Ramos (cell line): ENCODE measurements around the gene UGT3A2.

Experiments
- in situ Hi-C: fragments of 300-500 bp; cut with MboI; formaldehyde crosslinking; loops from one replicate; pipeline ENCODE4 v1.14.3; 2022; ENCODE audit warnings: low sequenced_read_pairs; ENCODE audit not compliant: unreplicated experiment

UGT3A2 gene, protein sequence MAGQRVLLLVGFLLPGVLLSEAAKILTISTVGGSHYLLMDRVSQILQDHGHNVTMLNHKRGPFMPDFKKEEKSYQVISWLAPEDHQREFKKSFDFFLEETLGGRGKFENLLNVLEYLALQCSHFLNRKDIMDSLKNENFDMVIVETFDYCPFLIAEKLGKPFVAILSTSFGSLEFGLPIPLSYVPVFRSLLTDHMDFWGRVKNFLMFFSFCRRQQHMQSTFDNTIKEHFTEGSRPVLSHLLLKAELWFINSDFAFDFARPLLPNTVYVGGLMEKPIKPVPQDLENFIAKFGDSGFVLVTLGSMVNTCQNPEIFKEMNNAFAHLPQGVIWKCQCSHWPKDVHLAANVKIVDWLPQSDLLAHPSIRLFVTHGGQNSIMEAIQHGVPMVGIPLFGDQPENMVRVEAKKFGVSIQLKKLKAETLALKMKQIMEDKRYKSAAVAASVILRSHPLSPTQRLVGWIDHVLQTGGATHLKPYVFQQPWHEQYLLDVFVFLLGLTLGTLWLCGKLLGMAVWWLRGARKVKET

DNA sequence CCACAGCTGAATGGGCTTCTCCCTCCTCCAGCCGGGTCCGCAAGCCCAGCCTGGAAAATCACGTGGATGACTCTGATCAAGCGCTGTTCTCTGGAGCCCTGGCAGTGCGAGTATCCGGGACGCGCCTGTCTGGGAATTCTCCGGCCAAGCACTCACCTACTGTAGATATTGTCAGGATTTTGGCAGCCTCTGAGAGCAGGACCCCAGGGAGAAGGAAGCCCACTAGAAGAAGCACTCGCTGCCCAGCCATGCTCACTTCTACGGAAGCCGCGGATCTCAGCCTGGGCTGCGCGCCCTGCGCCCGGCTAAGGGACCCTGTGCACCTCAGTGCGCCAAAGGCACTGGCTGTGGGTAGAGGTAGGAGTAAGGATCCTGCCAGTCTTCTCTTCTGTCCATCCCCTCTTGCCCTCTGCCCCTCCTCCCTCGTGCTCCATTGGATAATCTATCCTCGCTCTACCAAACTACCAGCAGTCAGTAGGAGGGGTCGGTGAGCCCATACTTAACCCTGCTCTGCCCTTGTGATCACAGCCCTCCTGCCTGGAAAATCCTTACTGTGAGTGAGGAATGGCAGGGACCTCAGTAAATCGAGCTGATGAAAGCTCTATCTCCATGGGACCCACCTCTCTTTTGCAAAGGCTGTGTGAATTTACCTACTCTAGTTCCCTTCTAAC lies at the start of gene UGT3A2:
UGT3A2 (minus strand) TSS at position 343 of the 671 bp plus-strand sequence; CDS start at position 250, 93 bp downstream.
- in situ Hi-C loops: no loop called here

DNA sequence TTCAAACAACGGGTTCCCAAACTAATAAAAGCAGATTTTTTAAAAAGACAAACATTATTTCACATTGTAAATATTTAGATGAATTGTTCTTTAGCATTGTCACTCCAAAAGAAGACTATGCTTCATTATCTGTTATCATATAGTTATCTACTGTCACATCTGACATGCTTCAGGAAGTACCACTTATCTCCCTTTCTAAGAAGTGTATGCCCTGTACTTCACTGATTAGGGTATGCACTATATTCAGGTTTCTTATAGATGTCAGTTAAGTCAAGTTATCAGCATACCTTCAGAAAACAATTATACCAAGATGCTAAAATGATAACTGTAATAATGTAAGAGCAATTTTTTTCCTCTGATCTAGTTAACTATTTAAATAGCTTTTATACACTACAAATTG lies 44.6 kb upstream of the UGT3A2 start:
- in situ Hi-C loops: no loop called here

DNA sequence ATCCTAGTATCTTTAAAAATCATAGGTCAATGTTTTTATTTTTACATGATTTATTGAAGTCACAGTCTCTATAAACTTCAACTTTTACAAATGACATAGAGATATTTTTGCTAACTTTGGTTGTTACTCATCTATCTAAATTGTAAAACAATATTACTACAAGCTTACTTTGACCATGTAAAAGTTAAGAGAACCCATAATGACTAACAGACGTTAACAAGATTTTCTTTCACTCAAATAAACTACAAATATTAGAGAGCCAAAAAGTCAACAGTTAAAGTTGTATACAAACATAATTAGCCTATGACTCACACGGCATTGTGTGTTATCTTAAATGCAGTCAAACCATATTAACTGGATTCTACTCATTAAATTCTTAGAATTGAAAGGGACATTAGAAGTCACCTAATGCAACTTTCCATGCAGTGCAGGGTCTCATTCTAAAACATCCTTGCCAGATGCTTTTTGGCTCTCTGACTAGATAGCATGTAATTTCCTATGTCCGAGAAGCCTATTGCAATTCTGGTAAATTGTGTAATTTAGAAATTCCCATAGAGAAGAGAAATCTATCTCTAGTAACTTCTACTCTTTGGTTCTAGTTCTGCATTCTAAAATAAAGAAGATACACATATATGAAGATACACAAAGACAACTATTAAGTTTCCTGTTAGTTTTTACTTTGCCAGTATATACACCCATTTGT lies 42.2 kb upstream of the UGT3A2 start:
- in situ Hi-C loops: no loop called here

DNA sequence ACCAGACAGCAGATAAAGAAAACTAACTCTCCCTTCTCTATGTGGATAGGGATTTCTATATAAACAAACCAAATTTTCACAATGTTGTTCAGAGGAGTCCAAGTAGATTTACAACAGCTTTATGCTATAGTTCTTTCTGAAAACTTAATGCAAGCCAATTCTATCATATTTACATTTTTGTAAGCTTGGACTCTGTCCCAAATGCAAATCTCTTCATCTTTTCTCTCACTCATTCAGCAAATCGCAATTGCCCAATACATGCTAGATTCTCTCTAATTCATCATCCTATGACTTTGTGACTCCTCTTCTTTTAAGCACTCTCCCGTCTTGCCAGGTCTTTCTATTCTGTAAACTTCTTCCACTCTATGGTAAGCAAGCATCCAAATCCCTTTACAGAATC lies 39.1 kb upstream of the UGT3A2 start:
- in situ Hi-C loops: no loop called here

DNA sequence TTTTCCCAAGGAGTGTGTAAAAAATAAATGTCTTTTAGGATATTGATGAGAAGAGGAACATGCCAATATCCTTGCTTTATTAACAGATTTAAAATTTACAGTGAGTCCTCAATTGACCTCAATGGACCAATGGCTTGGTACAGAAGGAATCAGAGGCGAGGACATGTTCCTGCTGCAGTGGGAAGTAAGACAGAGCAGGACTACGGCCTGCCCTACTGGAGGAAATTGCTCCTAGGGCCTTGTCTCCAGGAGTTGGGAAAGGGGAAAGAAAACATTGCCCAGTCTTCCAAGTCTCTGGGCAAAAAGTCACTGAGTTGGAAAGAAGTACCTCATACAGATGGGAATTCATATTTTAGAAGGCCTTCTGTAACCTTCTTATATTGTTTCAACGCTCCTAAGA lies 33.1 kb upstream of the UGT3A2 start:
- in situ Hi-C loops: loop anchor here (25.0 kb wide), 1 partner anchor 588 kb away; no protein-coding TSS in a partner anchor

DNA sequence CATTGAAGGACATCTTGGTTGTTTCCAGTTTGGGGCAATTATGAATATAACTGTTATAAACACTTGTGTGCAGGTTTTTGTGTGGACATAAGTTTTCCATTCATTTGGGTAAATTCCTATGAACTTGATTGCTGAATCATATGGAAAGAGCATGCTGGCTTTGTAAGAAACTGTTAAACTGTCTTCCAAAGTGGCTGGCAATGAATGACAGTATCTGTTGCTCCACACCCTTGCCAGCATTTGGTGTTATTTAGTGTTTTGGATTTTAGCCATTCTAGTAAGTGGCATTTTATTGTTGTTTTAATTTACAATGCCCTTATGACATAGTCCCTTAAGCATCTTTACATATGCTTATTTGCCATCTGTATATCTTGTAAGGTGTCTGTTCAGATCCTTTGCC lies 29.8 kb upstream of the UGT3A2 start:
- in situ Hi-C loops: loop anchor here (25.0 kb wide), 1 partner anchor 591 kb away; no protein-coding TSS in a partner anchor

DNA sequence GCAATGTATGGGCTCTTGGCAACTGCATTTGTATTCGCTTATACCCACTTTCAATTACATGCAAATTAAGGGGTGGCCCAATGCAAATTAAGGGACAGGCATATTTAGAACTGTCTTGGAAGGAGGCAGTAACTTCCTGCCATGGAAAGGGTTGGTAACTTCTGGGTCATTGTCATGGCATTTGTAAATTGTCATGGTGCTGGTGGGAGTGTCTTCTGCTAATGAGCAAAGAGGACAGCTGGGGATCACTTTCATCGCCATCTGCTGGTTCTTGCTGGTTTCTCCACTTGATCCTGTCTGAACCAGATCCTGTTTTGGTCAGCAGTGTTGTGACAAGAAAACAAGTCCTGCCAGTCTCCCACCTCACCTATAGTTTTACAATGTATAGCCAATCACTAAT lies 23.3 kb upstream of the UGT3A2 start:
- in situ Hi-C loops: loop anchor here (25.0 kb wide), 1 partner anchor 597 kb away; no protein-coding TSS in a partner anchor

DNA sequence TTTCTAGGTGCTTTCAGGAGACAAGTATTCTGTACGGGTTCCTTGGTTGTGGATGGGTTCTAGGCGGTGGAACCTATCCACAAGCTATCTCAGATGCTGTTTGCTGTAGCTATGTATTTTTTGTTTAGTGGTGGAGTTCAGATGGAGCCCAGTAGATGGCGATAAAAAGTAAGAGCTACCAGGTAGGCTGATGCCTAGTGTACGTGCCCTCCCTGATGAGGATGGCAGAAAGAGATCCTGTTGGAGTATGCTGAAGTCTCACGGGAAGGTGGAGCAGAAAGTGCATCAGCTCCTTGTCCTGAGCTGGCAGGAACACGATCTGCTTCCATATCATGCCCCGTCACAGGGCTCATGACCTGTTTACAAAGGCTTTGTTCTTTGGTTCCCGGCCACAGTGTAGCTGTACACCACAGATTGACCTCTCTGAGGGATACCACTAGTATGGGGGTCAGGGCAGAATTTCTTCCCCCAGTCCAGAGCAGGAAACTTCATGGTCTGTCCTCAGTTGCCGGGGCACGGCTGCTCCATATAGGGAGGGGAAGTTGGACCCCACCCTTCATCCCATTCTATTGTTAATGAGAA lies 12.6 kb upstream of the UGT3A2 start:
- in situ Hi-C loops: loop anchor here (25.0 kb wide), 1 partner anchor 608 kb away; no protein-coding TSS in a partner anchor

DNA sequence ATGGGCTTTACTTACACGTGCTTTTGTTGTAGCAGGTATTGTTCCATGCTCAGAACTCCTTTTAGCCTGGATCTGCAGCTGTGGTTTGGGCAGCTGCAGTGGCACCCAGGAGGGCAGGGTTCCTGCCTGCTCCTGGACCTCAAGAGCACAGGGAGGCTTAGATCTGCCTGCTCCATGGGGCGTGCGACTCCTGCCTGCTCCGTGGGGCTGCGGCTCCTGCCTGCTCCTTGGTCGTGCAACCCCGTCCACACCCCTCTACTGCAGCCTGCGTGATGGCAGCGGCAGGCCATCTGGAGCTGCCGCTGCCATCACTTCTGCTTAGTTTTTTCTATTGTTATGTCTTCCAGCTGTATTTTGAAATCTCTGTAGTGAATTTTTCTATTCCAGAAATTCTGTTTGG lies 11.7 kb upstream of the UGT3A2 start:
- in situ Hi-C loops: loop anchor here (25.0 kb wide), 1 partner anchor 609 kb away; no protein-coding TSS in a partner anchor

DNA sequence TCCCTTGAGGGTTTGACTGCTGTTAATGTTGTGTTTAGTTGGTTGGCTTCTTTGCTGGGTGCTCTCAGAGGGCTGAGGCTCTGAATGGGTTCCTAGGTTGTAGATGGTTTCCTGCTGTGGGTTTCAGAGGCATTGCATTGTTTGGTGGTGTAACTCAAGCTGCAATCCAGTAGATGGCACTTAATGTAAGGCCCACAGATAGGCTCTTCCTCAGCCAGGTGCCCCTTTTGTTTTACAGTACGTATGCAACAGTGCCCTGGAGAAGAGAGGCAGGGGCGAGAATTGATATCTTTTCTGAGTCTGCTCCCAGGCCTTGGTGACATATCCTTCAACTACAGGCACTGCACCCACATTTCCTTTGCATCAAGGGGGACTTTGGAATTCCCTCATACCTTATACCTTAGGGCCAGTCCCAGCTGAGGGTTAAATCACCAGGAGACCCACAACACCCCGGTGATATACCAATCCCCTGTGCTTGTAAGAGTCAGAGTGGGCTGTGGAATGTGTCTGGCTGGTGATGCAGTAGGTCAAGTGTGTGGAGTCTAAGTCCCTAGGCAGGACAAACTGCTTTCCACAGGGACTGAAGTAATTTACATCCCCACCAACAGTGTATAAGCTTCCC lies 7.0 kb upstream of the UGT3A2 start:
- in situ Hi-C loops: no loop called here

DNA sequence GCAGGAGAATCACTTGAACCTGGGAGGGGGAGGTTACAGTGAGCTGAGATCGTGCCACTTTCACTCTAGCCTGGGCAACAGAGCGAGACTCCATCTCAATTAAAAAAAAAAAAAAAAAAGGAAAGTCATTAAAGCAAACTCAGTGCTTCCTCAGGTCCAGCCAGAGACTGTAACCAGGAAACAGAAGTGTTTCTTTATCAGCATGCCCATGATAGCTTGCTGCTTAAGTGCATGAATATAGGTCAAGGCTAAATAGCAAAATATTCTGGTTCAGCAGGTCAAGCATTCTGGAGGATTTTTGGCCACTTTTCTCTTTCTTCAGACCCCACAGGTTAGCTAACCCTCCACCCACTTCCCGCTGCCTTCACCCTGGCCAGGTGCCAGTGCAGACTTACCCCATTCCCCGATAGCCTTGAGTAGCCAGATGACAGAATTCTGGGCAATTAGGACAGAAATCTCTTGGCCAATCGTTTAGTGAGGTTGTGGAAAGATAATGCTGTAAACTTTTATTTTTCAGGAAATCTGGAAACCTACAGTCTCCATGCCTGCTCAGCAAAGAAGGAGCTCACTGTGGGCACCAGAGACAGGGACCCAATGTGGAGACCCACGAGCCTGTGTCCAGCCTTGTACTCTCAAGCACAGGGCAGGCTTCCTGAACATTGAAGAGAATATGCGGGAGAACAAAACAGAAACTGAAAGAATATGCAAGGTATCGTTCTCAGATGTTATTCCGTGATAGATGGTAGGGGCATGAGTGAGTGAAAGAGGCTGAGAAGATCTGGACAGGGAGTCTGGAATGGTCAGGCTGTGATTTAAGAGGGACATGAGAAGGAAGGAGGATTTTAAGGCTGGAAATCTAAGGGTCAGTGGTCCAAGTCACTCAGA lies 4.2 kb upstream of the UGT3A2 start:
- in situ Hi-C loops: no loop called here

DNA sequence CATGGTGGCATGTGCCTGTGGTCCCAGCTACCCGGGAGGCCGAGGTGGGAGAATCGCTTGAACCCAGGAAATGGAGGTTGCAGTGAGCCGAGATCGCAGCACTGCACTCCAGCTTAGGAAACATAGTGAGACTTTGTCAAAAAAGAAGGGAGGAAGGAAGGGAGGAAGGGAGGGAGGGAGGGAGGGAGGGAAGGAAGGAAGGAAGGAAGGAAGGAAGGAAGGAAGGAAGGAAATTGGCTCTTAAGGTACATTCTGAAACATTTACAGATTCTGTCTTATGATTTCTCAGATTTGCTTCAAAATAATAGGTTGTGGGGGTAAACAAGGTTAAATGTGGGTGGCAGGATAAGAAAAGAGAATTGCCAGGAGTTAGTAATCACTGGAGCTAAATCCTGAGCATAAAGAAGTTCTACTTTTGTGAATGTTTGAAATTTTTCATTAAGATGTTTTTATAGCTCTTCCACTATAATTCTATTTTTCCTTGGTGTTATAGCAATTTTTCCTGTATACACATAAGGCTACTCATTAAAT lies 2.1 kb upstream of the UGT3A2 start:
- in situ Hi-C loops: no loop called here

DNA sequence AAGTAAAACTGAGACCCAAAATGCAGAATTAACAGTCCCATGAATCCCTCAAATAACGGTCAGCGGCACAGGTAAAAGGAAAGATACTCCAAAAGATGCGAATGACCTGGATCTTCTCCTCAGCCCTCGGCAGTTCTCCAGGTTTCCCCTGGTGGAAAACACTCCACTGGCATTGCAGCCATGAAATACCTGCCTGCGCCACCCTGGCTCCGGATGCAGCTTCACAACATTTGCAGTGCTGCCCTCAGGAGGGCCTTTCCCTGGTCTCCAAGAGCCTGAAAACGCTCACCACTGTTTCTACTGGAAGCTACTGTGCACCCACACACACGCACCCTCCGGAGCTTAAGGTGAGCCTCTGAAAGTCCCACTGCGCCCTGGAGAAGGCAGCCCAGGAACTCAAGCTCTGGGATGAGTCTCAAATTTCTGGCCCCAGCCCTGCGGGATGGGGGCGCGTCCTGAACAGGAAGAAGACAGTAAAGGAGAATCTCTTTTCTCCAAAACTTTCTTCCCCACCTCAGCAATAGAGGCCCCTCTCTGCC lies 612 bp downstream of the UGT3A2 start:
- in situ Hi-C loops: no loop called here

DNA sequence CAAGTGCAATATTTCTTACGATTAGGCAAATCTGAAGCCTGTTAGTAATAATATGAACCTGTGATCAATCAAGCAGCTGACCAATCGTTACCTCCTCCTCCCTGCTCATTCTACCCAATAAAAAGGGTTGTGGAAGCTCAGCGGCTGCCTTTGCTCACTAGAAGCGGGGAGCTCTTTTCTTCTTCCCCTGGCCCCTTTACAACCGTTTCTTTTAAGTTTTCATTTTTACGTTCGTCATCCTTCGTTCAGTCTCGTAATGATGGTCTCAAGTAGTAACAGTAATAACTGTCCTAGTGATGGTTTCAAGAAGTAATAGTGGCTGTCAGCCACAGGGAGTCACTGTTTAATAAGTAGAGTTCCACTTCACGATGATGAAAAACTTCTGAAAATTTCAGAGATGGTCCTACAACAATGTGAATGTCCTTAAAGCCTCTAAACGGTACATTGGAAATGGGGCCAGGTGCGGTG lies 6.2 kb downstream of the UGT3A2 start:
- in situ Hi-C loops: no loop called here

DNA sequence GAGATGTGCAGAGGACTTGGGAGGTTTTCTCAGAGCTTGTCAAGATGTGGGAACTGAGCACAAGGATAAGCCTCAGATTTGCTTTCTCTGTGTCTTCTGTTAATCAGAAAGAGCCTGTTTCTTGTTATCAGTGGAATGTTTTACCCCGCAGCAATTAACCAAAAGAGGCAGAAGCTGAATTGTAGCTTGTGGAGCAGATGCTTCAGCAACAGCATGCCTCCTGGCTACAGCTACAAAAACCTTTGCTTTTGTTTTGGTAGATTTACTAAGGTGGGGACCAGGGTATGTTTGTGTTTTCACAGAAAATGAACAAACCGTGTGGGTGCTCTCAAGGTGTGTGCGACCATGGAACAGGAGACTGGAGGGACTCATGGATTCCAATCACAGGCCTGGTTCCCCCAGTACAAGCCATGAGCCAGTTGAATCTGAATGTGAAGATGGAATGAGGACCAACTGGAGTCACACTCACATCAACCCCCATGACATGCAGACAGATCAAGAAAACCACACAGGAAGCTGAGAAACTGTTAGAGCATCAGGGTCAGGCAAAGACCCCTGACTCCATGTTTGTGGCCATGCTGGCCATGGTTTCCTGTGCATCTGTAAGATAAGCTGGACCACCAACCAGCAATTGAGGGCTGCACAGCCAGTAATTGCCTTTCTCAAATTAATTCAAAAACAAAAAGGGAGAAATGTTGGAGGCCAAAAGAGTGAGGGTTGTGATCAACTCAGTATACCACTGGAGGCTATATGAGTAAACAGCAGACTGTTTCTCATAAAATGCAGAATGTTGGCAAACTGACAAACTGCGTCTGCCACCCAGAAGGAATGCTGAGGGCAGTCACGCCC lies 6.9 kb downstream of the UGT3A2 start:
- in situ Hi-C loops: no loop called here

DNA sequence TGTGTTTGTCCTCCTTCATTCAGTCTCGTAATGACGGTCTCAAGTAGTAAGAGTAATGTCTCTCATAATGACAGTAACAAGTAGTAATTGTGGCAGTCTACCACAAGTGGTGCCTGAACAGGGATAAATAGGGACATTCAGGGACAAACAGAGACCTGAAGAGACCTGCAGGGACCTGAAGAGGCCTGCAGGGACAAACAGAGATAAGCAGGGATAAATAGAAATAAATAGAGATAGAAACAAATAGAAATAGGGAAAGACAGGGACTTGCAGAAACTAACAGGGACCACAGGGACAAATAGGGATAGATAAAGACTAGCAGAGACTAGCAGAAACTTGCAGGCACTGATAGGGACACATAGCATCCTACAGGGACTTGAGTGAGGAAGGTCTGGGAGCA lies 7.9 kb downstream of the UGT3A2 start:
- in situ Hi-C loops: no loop called here

DNA sequence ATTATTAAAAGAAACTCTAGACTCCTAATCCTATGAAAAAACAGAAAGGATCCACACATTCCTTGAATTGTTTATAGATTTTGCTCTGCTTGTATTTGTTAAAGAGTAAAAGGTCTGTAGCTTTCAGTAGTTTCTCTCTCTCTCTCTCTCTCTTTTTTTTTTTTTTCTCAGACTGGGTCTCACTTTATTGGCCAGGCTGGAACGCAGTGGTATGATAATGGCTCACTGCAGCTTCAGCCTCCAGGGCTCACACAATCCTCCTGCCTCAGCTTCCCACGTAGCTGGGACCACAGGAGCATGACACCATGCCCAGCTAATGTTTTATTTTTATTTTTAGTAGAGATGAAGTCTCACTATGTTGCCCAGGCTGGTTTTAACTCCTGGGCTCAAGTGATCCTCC lies 9.3 kb downstream of the UGT3A2 start:
- in situ Hi-C loops: no loop called here
